ENCODE data around the gene UBE2J2.

The UBE2J2 gene

GRCh38 chr1:1295154-1295923 lies 21.7 kb upstream of the UBE2J2 start:
- no peak for DNase-seq

GRCh38 chr1:1294250-1294890 lies 20.7 kb upstream of the UBE2J2 start:
- no peak for DNase-seq

- DNase-seq: no peak
Observed at GRCh38 chr1:1293263-1294249, 19.9 kb upstream of the UBE2J2 start.

- DNase-seq: no peak
Observed at GRCh38 chr1:1292851-1293250, 19.2 kb upstream of the UBE2J2 start.

- no peak for DNase-seq
Observed at GRCh38 chr1:1292442-1292779, 18.8 kb upstream of the UBE2J2 start.

- DNase-seq: peak; percentile 71
Observed at GRCh38 chr1:1291548-1292441, 18.1 kb upstream of the UBE2J2 start.

GRCh38 chr1:1291023-1291528 lies 17.4 kb upstream of the UBE2J2 start:
- DNase-seq: no peak

- peak; percentile 80 for DNase-seq
Observed at GRCh38 chr1:1290238-1290731, 16.6 kb upstream of the UBE2J2 start.

GRCh38 chr1:1287288-1288110 lies 13.8 kb upstream of the UBE2J2 start:
- DNase-seq: no peak

GRCh38 chr1:1286313-1287261 lies 12.9 kb upstream of the UBE2J2 start:
- no peak for DNase-seq

- DNase-seq: no peak
Observed at GRCh38 chr1:1285611-1286311, 12.1 kb upstream of the UBE2J2 start.

- no peak for DNase-seq
Observed at GRCh38 chr1:1285102-1285571, 11.5 kb upstream of the UBE2J2 start.

GRCh38 chr1:1284221-1285101 lies 10.8 kb upstream of the UBE2J2 start:
- DNase-seq: no peak

- DNase-seq: no peak
Observed at GRCh38 chr1:1283821-1284220, 10.2 kb upstream of the UBE2J2 start.

GRCh38 chr1:1282998-1283397 lies 9.3 kb upstream of the UBE2J2 start:
- peak; percentile 62 for DNase-seq

- peak; percentile 38 for DNase-seq
Observed at GRCh38 chr1:1281533-1282321, 8.1 kb upstream of the UBE2J2 start.

All from stimulated activated CD8-positive, alpha-beta memory T cell treated with anti-CD3 and anti-CD28 coated beads, Interleukin-4, amount 100 ng/mL, for 48 hours (primary cell).